ENCODE data around the gene SNED1.

The SNED1 gene

DNA sequence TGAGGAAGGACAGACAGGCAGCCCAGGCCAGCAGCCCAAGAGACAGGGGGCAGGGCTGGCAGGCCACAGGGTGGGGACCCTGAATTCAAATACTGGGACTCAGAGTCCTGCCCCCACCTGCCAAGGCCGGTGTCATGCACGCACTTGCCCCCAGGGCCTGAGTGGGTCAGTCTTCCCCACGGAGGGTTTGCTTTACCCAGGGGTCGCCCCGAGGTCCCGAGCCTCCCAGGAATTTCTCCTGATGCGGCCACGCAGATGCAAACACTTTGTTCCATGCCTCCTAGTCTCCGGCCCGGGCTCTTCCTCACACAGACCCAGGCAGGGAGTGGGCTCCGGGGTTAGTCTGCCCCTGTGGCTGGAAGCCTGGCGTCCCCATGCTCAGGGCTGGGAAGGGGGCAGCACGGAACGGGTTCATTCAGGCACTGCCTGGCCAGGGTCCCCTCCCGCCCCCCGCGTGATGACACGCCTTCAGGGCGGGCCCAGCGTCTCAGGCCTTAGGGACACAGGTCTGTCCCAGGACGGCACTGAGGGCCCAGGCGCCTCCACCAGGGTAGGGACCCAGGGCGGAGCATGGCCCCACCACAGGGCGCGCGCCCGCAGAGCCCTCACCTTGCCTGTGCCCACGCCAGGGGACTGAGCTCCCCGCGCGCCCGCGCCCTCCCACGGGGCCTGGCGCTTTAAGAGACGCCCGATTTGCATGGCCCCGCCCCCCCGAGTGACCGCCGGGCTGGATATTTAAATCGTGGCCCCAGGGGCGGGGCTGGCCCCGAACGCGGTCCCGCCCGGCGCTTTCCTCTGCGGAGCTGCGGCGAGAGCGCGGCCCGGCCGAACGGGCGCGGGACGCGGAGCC, at the start of gene SNED1:
Gene SNED1 (plus strand): TSS at position 763 of the 850 bp plus-strand sequence. CDS start 220 bp downstream, outside the sequence.
- peak; percentile 56 for DNase-seq (ENCODE audit: low spot score)

GRCh38 chr2:240948905-240949790, 49.3 kb upstream of the SNED1 start:
- DNase-seq (ENCODE audit: low spot score), result no peak

GRCh38 chr2:240949791-240950705, 48.4 kb upstream of the SNED1 start:
- DNase-seq (ENCODE audit: low spot score), result no peak

DNA sequence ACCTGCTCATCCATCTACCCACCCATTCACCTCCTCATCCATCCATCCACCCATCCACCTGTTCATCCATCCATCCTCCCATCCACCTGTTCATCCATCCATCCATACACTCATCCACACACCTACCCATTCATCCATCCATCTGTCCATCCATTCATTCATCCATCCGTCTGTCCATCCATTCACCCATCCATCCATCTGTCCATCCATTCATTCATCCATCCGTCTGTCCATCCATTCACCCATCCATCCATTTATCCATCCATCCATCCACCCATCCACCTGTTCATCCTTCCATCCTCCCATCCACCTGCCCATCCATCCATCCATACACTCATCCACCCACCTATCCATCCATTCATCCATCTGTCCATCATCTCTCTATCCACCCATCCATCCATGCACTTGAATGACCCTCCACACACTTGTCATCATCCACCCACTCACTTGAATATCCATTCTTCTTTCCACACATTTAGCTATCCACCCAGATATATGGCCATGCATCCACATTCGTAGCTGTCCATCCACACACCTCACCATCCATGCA, 47.3 kb upstream of the SNED1 start:
- DNase-seq (ENCODE audit: low spot score), result no peak

DNA sequence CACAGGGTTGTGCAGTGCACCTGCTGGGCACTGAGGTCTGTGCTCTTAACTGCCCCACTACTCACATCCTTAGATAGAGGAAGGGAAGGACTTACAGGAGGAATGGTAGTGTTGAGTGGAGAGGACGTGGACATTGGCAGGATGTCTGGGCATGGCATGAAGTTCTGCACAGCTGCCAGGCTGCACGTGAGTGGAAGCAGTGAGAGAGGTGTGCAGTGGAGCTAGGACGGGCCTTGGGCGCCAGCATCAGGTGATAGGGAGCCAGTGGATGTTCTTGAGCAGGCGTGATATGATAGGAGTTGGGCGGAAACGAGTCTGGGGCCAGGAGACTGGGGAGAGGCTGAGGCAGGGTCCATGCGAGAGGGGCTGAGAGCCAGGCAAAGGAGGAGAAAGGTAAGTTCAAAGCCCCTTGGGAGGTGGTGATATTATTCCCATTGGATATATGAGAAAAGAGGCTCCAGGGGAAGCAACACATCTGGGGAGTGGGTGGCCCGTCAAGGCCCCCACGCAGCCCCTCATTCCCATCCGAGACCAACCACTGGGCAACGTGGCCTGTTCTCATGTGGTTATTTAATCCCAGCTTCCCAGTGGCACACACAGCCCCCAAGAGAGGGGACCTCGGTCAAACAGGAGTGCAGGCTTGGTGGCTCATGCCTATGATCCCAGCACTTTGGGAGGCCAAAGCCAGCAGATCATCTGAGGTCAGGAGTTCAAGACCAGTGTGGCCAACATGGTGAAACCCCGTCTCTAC, 45.7 kb upstream of the SNED1 start:
- DNase-seq (ENCODE audit: low spot score), result no peak

- no peak for DNase-seq (ENCODE audit: low spot score)
Measured at GRCh38 chr2:240953426-240954410, 44.7 kb upstream of the SNED1 start.

DNA sequence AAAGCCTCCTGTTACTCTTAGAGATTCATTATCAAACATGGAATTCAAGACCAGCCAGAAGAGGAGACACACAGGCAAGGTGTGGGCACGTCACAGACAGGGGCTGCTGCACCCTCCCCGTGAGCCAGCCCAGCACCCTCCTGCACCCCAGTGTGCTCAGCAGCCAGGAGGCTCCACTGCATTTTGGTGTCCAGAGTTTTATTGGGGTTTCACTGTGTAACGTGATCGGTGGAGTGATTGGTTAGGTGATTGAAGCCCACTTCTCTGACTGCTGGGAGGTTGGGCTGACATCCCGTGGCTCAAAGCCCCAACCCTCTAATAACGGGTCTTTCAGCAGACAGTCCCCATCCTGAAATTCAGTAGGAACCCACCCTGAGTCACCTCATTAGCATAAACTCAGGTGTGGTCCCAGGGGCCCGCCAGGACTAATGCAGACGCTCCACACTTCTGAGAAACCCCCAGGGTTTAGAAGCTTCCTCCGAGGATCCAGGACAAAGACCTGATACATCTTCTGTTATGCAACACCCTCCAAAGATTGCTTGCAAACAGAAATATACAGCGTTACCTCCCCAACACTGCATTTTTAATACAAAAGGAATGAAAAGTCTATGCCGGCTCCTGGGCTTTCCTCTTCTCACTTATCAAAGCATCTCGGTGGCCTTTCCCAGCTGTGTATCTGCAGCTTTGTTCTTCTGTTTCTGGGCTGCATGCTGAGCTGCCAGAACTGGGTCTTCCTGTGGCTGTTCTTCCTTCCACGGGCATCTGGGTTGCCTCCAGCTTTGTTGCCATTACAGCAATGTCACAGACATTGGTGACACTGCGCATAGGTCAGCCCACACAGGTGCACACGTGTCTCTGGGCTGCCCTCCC, 43.7 kb upstream of the SNED1 start:
- no peak for DNase-seq (ENCODE audit: low spot score)

DNA sequence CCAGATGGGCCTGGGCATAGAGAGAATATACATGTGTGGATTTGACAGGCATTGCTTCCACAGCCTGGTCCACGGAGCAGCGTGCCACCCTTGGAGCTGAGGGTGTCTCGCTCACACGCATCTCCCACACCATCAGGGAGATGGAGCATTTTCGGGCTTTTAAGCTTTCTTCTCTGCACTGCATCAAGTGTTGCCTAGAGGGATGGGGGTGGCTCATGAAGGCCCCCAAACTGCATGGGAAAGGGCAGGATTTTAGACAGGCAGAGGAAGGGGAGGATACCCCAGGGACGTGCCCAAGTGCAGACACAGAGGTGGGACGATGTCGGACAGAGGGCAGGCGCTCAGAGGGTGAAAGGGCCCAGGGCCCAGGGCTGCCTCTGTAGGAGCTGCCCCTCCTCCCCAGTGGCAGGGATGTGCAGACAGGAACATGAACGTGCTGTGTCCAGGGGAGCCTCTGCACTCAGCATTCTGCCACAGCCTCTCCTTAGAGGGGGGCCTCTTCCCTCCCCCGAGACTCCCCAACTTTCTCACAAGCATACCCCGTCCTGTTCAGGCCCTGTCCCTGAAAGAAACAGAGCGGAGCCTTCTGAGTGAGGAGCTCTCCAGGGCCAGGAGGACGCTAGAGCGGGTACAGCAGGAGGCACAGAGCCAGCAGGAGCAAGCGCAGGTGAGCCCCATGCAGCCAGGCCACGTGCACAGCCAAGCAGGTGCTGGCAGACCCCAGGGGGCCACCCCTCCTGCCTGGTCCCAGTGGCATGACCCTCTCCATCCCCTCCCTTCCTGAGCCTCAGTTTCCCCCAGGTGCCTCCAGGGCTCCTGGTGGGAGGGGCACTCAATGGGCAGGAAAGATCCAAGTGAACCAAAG, 42.9 kb upstream of the SNED1 start:
- no peak for DNase-seq (ENCODE audit: low spot score)

DNA sequence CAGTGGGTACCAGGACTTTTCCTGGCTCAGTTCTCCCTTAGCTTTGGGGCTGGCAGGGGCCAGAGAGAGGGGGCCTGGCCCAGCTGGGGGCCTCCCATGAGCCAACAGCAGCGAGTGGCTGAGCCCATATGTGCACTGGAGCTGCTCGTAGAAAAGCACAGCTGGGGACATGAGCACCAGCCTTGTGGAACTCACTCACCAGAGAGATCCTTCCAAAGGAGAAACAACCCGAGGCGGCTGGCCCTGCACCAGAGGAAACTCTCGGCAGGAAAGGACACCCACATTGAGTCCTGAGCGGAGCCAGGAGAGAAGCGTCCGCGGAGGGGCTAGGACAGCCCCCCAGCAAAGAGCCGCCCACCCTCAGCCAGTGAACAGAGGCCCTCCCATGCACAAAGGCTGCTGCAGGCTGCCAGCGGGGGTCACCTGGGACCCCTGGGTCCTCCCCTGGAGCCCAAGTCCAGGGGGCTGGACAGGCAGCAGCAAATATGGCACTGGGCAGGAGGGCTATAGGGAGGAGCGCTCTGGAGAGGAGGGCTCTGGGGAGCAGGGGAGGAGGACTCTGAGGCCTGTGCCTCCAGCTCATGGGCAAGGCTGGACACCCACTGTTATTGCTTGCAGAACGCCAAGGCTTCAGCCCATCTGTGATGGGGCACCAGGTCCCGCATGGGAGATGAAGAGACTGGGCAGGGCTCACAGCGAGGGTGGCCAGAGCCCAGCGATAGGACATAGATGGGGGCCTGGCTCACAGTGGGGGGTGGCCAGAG, 42.1 kb upstream of the SNED1 start:
- no peak for DNase-seq (ENCODE audit: low spot score)

- DNase-seq (ENCODE audit: low spot score), result no peak
Measured at GRCh38 chr2:240956935-240957655, 41.3 kb upstream of the SNED1 start.

GRCh38 chr2:240957656-240958365, 40.6 kb upstream of the SNED1 start:
- no peak for DNase-seq (ENCODE audit: low spot score)

DNA sequence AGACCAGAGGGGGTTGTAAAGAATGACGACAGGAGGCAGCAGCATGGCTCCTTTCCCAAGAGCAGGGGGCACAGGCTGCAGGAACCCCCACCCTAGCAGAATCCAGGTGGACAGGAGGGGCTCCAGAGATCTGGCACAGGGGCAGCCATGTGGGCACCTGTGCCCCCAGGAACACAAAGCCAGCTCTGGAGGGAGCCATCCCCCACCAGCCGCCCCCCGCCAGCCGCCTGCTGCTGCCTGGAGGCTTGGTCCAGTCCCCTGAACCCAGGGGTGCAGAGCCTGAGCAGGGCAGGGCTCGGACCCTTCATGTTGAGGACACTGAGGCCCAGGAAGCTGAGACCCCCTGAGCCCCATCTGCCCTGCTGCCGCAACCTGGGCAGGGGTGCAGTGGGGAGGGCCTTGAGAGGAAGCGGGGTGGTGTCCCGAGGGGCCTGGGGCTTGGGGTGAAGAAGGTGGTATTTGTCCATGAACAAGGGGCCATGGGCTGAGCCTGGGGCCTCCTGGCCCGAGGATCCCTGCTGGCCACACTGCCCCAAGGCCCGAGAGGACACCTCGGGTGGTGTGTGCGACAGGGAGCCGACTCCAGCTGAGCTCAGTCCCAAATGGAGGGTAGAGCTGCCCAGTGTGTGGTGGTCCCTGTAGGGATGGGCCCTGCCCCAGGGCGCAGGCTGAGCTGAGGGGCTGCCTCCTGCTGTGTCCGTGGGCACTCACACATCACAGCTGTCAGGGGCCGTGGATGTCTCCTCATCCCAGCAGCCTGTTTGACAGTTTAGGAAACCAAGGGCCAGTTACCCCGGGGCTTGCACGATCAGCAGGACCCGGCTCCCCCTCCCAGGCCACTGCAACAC, 39.8 kb upstream of the SNED1 start:
- no peak for DNase-seq (ENCODE audit: low spot score)

DNA sequence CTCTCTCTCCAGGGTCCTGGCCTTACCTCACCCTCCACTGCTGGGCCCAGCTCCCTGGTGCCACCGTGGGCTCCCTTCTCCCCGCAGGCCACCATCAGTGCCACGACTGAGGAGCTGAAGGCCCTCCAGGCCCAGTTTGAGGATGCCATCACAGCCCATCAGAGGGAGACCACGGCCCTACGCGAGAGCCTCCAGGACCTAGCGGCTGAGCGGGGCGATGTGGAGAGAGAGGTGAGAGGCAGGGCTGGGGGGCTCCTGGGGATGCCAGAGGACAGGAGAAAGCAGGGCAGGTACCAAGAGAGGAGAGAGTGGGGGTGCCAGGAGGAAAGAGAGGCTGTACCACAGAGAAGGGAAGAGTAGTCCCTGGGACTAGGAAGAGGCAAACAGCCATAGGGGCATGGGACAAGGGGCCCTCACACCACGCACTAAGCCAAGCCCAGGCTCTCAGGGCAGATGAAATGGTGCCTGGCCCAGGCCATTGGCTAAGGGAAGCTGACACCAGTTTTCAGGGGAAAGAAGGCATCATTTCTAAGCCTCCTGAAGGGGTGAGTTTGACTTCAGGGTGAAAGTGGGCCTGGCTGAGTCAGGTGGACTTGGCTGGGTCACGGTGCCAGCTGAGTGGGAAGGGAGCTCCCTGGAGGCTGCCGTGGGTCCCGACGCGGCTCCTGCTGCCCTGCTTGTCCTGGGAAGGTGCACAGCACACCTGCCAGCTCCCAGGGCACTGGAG, 39.0 kb upstream of the SNED1 start:
- DNase-seq (ENCODE audit: low spot score), result no peak

DNA sequence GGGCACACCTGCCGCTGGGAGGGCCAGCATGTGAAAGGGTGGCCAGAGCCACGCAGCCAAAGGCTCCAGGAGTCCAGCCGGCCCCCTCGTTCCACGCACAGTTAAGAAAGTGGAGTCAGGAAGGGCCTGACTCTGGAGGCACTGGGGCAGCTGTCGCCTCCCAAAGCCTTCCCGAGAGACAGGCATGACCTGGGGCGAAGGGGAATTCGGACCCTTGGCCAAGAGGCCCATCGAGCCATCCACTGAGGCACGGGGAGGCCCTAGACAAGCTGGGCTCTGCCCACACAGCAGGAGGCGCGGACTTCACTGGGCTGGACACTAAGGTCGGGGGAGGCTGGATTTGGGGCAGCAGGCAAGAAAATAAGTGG, 38.5 kb upstream of the SNED1 start:
- no peak for DNase-seq (ENCODE audit: low spot score)
